Left ventricle myocardium inferior (tissue), 1 donor: ENCODE data around the gene IL22RA2. TPM values are rescaled to one million over a fixed set of nuclear protein-coding genes. Genes with fewer than 3 reads are reported as not detected.

ENCODE experiments used
- DNase-seq: peaks from one replicate; pipeline ENCODE4 v3.0.0-alpha.2; 2020
- H3K27ac ChIP-seq: fragments of 200-600 bp; replicated peaks from 2 replicates; pipeline ENCODE4 v1.8.0; 2021
- H3K27me3 ChIP-seq: fragments of 200-600 bp; 2 replicates; pipeline ENCODE4 v1.8.0; 2021; ENCODE audit warnings: low read depth
- H3K36me3 ChIP-seq: fragments of 200-600 bp; 2 replicates; pipeline ENCODE4 v1.8.0; 2021
- H3K4me1 ChIP-seq: fragments of 200-600 bp; 2 replicates; pipeline ENCODE4 v1.8.0; 2021
- H3K4me3 ChIP-seq: fragments of 200-600 bp; 2 replicates; pipeline ENCODE4 v1.8.0; 2021; ENCODE audit warnings: mild to moderate bottlenecking, moderate library complexity
- H3K9me3 ChIP-seq: fragments of 200-600 bp; replicated peaks from 2 replicates; pipeline ENCODE4 v1.8.0; 2021
- CTCF ChIP-seq: fragments of 200-600 bp; IDR thresholded peaks from 2 replicates; pipeline ENCODE4 v1.8.0; 2021; ENCODE audit warnings: antibody characterized with exemption, mild to moderate bottlenecking, borderline replicate concordance
- intact Hi-C: fragments of 100-400 bp; cut with micrococcal nuclease; formaldehyde crosslinking; loops from one replicate; pipeline ENCODE4 v1.11.0; 2022
- total RNA-seq: library from RNA; stranded (reverse); fragmentation: NEBNext Ultra II Directional; extraction: Animal tissue kit (Norgen Biotek cat#: 25700); gene quantifications from one replicate; pipeline ENCODE4 v1.2.1, GENCODE V29; 2021
- donor health status: DM: no; HTN: yes; CAD: no; lungs with severe emphysema.

Gene IL22RA2
- total RNA-seq, 1 donor from 2014 or later: not detected

GRCh38 chr6:137105375-137105774 lies 68.1 kb downstream of the IL22RA2 start:
- intact Hi-C loops: no loop called here
- peaks cover 15% of the 10 kb centered on the region for H3K4me1 ChIP-seq
- H3K27ac ChIP-seq: peak overlapping the region; percentile 65
- no peak overlapping the region for H3K4me3 ChIP-seq
- peaks cover 4% of the 10 kb centered on the region for H3K9me3 ChIP-seq
- no peak for TF ChIP-seq CTCF
- H3K36me3 ChIP-seq: no peaks in the 10 kb centered on the region
- no peaks in the 10 kb centered on the region for H3K27me3 ChIP-seq
- DNase-seq: no peak

GRCh38 chr6:137104926-137105325 lies 68.5 kb downstream of the IL22RA2 start:
- peaks cover 4% of the 10 kb centered on the region for H3K9me3 ChIP-seq
- TF ChIP-seq CTCF: no peak
- H3K27ac ChIP-seq: peak overlapping the region; percentile 65
- DNase-seq: no peak
- no peaks in the 10 kb centered on the region for H3K36me3 ChIP-seq
- intact Hi-C loops: no loop called here
- H3K4me1 ChIP-seq: peaks cover 15% of the 10 kb centered on the region
- no peak overlapping the region for H3K4me3 ChIP-seq
- H3K27me3 ChIP-seq: no peaks in the 10 kb centered on the region

- Histone ChIP-seq H3K36me3 (no peaks in the 10 kb centered on the region), H3K27me3 (no peaks in the 10 kb centered on the region), H3K4me3 (no peak overlapping the region), H3K27ac (no peak overlapping the region), H3K9me3 (peaks cover 4% of the 10 kb centered on the region), H3K4me1 (peaks cover 15% of the 10 kb centered on the region)
- no peak for DNase-seq
- TF ChIP-seq CTCF: no peak
- intact Hi-C loops: no loop called here
Observed at GRCh38 chr6:137102851-137103492, 70.5 kb downstream of the IL22RA2 start.

- peaks cover 4% of the 10 kb centered on the region for H3K9me3 ChIP-seq
- H3K27ac ChIP-seq: no peak overlapping the region
- TF ChIP-seq CTCF: no peak
- H3K36me3 ChIP-seq: no peaks in the 10 kb centered on the region
- H3K4me1 ChIP-seq: peaks cover 15% of the 10 kb centered on the region
- H3K27me3 ChIP-seq: no peaks in the 10 kb centered on the region
- DNase-seq: no peak
- H3K4me3 ChIP-seq: no peak overlapping the region
- intact Hi-C loops: no loop called here
Observed at GRCh38 chr6:137102050-137102848, 71.2 kb downstream of the IL22RA2 start.

- intact Hi-C loops: loop anchor here (10.0 kb wide), 2 partner anchors 95 to 545 kb away; no protein-coding TSS in a partner anchor
- H3K27me3 ChIP-seq: no peaks in the 10 kb centered on the region
- no peaks in the 10 kb centered on the region for H3K36me3 ChIP-seq
- peaks cover 16% of the 10 kb centered on the region for H3K4me1 ChIP-seq
- TF ChIP-seq CTCF: no peak
- no peak overlapping the region for H3K4me3 ChIP-seq
- H3K9me3 ChIP-seq: peaks cover 4% of the 10 kb centered on the region
- no peak overlapping the region for H3K27ac ChIP-seq
- no peak for DNase-seq
Observed at GRCh38 chr6:137099689-137100403, 73.6 kb downstream of the IL22RA2 start.
